ENCODE measurements around the gene SKI.

DNA sequence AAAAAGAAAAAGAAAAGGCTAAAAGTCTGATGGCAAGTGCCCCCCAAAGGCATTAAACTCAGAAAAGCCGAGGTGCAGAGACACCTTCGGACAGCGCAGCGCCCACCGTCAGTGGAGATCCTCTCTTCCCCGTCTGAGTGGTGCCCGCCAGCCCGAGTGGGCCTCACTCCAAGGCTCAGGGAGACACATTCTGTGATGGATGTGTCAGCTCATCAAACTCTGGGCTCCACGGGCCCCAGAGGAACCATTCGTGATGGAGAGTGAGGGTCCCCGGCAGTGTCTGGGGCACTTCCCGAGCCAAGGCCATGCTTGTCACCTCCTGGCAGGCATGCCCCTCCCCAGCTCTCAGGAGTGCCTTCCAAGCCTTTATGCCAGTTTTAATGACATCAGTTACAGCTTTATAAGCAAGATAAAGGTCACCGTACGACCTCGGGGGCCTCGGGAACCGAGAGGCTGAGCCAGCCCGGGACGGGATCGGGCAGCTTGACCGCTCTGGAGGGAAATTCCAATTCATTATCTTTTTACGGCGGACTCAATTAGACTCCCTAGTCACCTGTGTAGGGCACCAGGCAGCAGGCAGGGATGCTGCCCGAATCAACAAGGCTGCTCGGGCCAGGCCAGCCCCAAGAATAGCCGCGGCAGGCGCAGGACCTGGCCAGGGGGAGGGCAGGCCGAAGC is 113.7 kb downstream of the SKI start:
- no peak for TF ChIP-seq POLR2AphosphoS5 (IDR thresholded peaks at IDR 0.05; ENCODE audit: low read depth)
- TF ChIP-seq, protein P1, sequence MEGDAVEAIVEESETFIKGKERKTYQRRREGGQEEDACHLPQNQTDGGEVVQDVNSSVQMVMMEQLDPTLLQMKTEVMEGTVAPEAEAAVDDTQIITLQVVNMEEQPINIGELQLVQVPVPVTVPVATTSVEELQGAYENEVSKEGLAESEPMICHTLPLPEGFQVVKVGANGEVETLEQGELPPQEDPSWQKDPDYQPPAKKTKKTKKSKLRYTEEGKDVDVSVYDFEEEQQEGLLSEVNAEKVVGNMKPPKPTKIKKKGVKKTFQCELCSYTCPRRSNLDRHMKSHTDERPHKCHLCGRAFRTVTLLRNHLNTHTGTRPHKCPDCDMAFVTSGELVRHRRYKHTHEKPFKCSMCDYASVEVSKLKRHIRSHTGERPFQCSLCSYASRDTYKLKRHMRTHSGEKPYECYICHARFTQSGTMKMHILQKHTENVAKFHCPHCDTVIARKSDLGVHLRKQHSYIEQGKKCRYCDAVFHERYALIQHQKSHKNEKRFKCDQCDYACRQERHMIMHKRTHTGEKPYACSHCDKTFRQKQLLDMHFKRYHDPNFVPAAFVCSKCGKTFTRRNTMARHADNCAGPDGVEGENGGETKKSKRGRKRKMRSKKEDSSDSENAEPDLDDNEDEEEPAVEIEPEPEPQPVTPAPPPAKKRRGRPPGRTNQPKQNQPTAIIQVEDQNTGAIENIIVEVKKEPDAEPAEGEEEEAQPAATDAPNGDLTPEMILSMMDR (conservative IDR thresholded peaks at IDR 0.05; ENCODE audit: low read depth in 2 of 2): no peak
- no peak for TF ChIP-seq JUNB (IDR thresholded peaks at IDR 0.05; ENCODE audit: unreplicated experiment)
- TF ChIP-seq EZH2 (IDR thresholded peaks at IDR 0.05; ENCODE audit: low read depth, unreplicated experiment): no peak
- no peak for TF ChIP-seq CREB1 (CRISPR knock-in tag; IDR thresholded peaks at IDR 0.05; ENCODE audit: low read depth)
- no peak for TF ChIP-seq ZNF114 (CRISPR knock-in tag; IDR thresholded peaks at IDR 0.05)

Data from GM23338 (cell line).